Trophoblast cell (in vitro differentiated cells and primary cell): Measurements from ENCODE around the gene RAMACL. TPM values are rescaled to one million over a fixed set of nuclear protein-coding genes. Genes with fewer than 3 reads are reported as not detected.
"Not testable (repeated sequence)": the region's sequence is repeated elsewhere in the genome, so short reads cannot be mapped to it uniquely, and the experiment has no call there.

Experiments used
- DNase-seq, 2 donors: peaks; one replicate each; pipeline ENCODE4 v3.0.0-alpha.2; 2016
- H2AFZ ChIP-seq: 2 replicates; pipeline ENCODE4 v1.6.1; 2013; ENCODE audit warnings: low read length, moderate library complexity, mild to moderate bottlenecking; ENCODE audit not compliant: insufficient read depth, poor library complexity
- H2AK5ac ChIP-seq: 2 replicates; pipeline ENCODE4 v1.6.1; 2013; ENCODE audit warnings: mild to moderate bottlenecking, low read length
- H2BK120ac ChIP-seq: 2 replicates; pipeline ENCODE4 v1.6.1; 2013; ENCODE audit warnings: low read length, mild to moderate bottlenecking, moderate library complexity; ENCODE audit not compliant: insufficient read depth, poor library complexity
- H2BK12ac ChIP-seq: 2 replicates; pipeline ENCODE4 v1.6.1; 2013; ENCODE audit warnings: mild to moderate bottlenecking, low read length, moderate library complexity
- H2BK5ac ChIP-seq: 2 replicates; pipeline ENCODE4 v1.6.1; 2013; ENCODE audit warnings: low read length, low read depth, moderate library complexity, mild to moderate bottlenecking; ENCODE audit not compliant: poor library complexity
- H3K14ac ChIP-seq: 2 replicates; pipeline ENCODE4 v1.6.1; 2013; ENCODE audit warnings: mild to moderate bottlenecking, low read length
- H3K18ac ChIP-seq: 2 replicates; pipeline ENCODE4 v1.6.1; 2013; ENCODE audit warnings: mild to moderate bottlenecking, low read length
- H3K23ac ChIP-seq: 2 replicates; pipeline ENCODE4 v1.6.1; 2013; ENCODE audit warnings: low read length
- H3K27ac ChIP-seq: 2 replicates; pipeline ENCODE4 v1.5.1; 2013; ENCODE audit warnings: low read depth, mild to moderate bottlenecking, inconsistent platforms, low read length, moderate library complexity
- H3K27me3 ChIP-seq: 2 replicates; pipeline ENCODE4 v1.6.1; 2013; ENCODE audit warnings: inconsistent platforms, mild to moderate bottlenecking, low read length, moderate library complexity; ENCODE audit not compliant: insufficient read depth
- H3K36me3 ChIP-seq, 2 experiments: 1 replicate in 1 of 2; 2 replicates in 1 of 2; pipeline ENCODE4 v1.6.1; 2013; ENCODE audit warnings: low read length in 2 of 2, mild to moderate bottlenecking in 2 of 2, moderate library complexity in 1 of 2; ENCODE audit not compliant: insufficient read depth in 2 of 2, control insufficient read depth in 1 of 2
- H3K4ac ChIP-seq: 2 replicates; pipeline ENCODE4 v1.6.1; 2013; ENCODE audit warnings: low read depth, mild to moderate bottlenecking, low read length, moderate library complexity
- H3K4me1 ChIP-seq, 2 experiments: 1 replicate in 1 of 2; 2 replicates in 1 of 2; pipeline ENCODE4 v1.6.1; 2013; ENCODE audit warnings: low read length in 2 of 2, mild to moderate bottlenecking in 2 of 2, moderate library complexity in 1 of 2; ENCODE audit not compliant: insufficient read depth in 2 of 2, control insufficient read depth in 1 of 2
- H3K4me2 ChIP-seq: 2 replicates; pipeline ENCODE4 v1.6.1; 2013; ENCODE audit warnings: inconsistent platforms, mild to moderate bottlenecking, low read length, moderate library complexity
- H3K4me3 ChIP-seq: 2 replicates; pipeline ENCODE4 v1.5.1; 2013; ENCODE audit warnings: mild to moderate bottlenecking, low read depth, low read length, inconsistent platforms
- H3K79me1 ChIP-seq: one replicate; pipeline ENCODE4 v1.6.1; 2013; ENCODE audit warnings: low read length
- H3K79me2 ChIP-seq: 2 replicates; pipeline ENCODE4 v1.6.1; 2013; ENCODE audit warnings: low read length, mild to moderate bottlenecking; ENCODE audit not compliant: control insufficient read depth, insufficient read depth, poor library complexity
- H3K9ac ChIP-seq: 2 replicates; pipeline ENCODE4 v1.6.1; 2013; ENCODE audit warnings: mild to moderate bottlenecking, low read length
- H3K9me3 ChIP-seq: 2 replicates; pipeline ENCODE4 v1.6.1; 2013; ENCODE audit warnings: low read depth, mild to moderate bottlenecking, control low read depth, inconsistent platforms, low read length; ENCODE audit not compliant: insufficient read depth
- H4K12ac ChIP-seq: 2 replicates; pipeline ENCODE4 v1.6.1; 2013; ENCODE audit warnings: low read depth, mild to moderate bottlenecking, low read length, moderate library complexity
- H4K8ac ChIP-seq: 2 replicates; pipeline ENCODE4 v1.6.1; 2013; ENCODE audit warnings: low read depth, mild to moderate bottlenecking, low read length, moderate library complexity
- H4K91ac ChIP-seq: one replicate; pipeline ENCODE4 v1.6.1; 2013; ENCODE audit warnings: low read depth, mild to moderate bottlenecking, low read length, moderate library complexity
- WGBS: extraction: QIAGEN DNeasy Blood & Tissue Kit; methylation state at CpG from one replicate; pipeline ENCODE4 v1.1.7; 2013; ENCODE audit warnings: missing lambda C conversion rate; ENCODE audit not compliant: insufficient read length, insufficient coverage; ENCODE audit errors: extremely low coverage; 5-methylcytosine and 5-hydroxymethylcytosine counted together
- polyA plus RNA-seq: library from polyadenylated mRNA; stranded (reverse); fragments of 200-250 nt; gene quantifications from 2 replicates; pipeline ENCODE4 v1.2.3, GENCODE V29; 2013

The RAMACL gene
- 0.25 and 0.26 TPM in 2 replicates for polyA plus RNA-seq

DNA sequence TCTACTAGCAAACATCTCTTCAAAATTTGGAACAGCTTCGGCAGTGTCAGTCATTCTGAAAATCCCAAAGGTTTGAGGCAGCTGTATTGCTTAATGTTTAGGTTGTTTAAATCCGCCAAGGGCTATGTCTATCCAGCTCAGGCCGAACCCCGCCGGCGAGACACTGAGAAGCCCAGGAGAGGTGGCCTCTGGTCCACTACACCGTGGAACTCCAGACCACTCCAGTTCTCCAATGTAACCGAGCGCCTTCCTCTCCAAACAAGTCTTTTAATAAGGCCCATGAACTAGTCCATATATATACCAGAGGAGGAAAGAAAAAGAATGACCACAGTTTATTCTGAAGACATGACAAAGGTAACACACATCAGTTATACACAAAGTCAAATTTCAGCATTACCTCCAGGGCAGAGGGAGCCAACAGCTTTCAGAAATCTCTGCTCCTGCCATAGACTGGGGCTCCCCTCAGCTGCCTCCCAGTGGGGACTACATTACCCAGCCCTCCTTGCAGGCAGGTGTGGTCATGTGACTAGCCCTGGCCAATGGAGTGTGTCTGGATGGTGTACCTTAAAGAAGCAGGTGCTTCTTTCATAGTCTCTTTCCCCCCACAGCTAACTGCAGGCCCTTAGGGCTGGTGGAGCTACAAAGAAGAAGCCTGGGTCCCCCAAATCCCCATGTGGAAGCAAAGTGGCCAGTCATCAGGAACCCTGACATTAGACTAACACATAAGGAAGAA, at the start of gene RAMACL:
TSS of gene RAMACL (minus strand) at position 255 of the 733 bp plus-strand sequence. CDS start at position 54, 201 bp downstream.
- Histone ChIP-seq H3K27ac (no peak within 1 kb of the TSS), H4K12ac (no peak within 1 kb of the TSS), H2AFZ (no peak within 1 kb of the TSS), H4K91ac (no peak within 1 kb of the TSS), H3K36me3 (no peaks in the 10 kb centered on the region), H3K4me3 (no peak within 1 kb of the TSS), H2AK5ac (no peak within 1 kb of the TSS), H2BK5ac (no peak within 1 kb of the TSS), H4K8ac (no peak within 1 kb of the TSS), H3K9me3 (no peaks in the 10 kb centered on the region), H3K27me3 (no peaks in the 10 kb centered on the region), H3K4me1 (peaks cover 0 to 11% of the 10 kb centered on the region in 2 experiments), H3K4ac (no peak within 1 kb of the TSS), H3K79me1 (no peaks in the 10 kb centered on the region), H3K9ac (no peak within 1 kb of the TSS), H3K79me2 (no peaks in the 10 kb centered on the region), H2BK120ac (no peak within 1 kb of the TSS), H3K18ac (no peak within 1 kb of the TSS), H3K4me2 (no peak within 1 kb of the TSS), H3K14ac (no peak within 1 kb of the TSS), H3K23ac (no peak within 1 kb of the TSS), H2BK12ac (no peak within 1 kb of the TSS)
- WGBS: no CpG with 5 or more reads among the region's 9 CpGs
- peak in 1 of 2 donors; percentile 42 for DNase-seq

DNA sequence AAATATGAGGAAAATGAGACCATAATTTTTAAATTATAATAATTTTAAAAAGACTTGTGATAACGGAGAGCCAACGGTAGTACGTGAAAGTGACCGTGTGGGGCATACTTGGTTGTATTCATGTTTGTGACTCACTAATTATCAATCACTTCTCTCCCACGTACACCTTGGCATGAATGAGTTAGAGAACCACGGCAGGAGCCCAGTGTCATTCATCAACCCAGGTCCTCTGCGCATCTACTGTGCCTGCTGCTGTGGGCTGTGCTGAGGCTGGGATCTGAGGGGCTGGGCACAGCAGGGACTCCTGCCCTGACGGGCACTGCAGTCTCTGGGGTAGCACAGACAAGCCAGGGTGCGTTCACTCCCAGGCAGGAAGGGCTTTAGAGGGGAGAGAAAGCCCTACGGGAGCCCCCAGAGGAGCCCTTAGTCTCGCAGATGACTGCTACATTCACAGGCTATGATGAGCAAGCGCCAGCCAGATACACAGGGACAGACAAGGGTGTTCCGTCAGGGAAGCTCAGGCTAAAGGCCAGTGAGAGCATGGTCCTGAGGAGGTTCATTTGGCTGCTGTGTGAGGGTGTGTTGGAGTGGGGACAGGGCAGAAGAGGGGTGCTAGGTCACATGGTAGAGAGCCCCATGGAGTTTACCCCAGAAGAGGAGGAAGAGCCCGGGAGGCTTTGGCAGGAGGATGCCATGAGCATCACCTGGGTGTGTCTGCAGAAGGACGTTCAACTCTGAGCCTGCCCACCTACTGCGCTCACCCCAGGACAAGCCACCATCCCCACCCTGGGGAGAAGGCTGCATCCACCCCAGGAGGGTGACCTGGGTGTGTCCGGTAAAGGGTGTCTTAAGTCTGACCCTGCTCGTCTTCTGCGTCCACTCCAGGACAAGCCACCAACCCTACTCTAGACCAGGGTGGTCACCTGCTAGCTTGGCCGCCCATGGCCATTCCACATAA, 48.8 kb upstream of the RAMACL start:
- Histone ChIP-seq H3K9me3 (peaks cover 3% of the 10 kb centered on the region), H3K14ac (no peak overlapping the region), H3K79me1 (no peaks in the 10 kb centered on the region), H2BK120ac (no peak overlapping the region), H3K36me3 (no peaks in the 10 kb centered on the region), H4K12ac (no peak overlapping the region), H3K4ac (no peak overlapping the region), H2BK5ac (no peak overlapping the region), H3K4me1 (no peaks in the 10 kb centered on the region), H3K27ac (no peak overlapping the region), H3K79me2 (no peaks in the 10 kb centered on the region), H3K27me3 (no peaks in the 10 kb centered on the region), H3K4me3 (no peak overlapping the region), H3K4me2 (no peak overlapping the region), H4K8ac (no peak overlapping the region), H3K23ac (no peak overlapping the region), H2AFZ (no peak overlapping the region), H3K18ac (no peak overlapping the region), H3K9ac (no peak overlapping the region), H2BK12ac (no peak overlapping the region), H4K91ac (no peak overlapping the region), H2AK5ac (no peak overlapping the region)
- WGBS: no CpG with 5 or more reads among the region's 20 CpGs
- DNase-seq: no peak

DNA sequence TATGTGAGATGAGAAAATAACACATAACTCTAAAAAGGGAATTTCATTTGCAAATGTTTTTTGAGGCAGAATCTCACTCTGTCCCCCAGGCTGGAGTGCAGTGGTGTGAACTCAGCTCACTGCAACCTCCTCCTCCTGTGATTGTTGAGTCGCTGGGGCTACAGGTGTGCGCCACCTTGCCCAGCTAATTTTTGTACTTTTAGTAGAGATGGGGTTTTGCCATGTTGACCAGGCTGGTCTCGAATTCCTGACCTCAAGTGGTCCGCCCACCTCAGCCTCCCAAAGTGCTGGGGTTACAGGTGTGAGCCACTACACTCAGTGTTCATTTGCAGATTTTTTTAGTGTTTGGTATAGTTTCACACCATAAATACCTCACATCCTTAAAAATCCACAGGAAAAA, 48.1 kb upstream of the RAMACL start:
- not testable (repeated sequence) for DNase-seq, H2BK120ac ChIP-seq, H3K18ac ChIP-seq, H3K36me3 ChIP-seq, H3K79me1 ChIP-seq, H3K4me3 ChIP-seq, H3K4me1 ChIP-seq, H3K23ac ChIP-seq, H3K79me2 ChIP-seq, H3K4me2 ChIP-seq, H4K8ac ChIP-seq, H2BK5ac ChIP-seq, H3K14ac ChIP-seq, H3K4ac ChIP-seq, H2AK5ac ChIP-seq, H4K12ac ChIP-seq, H2BK12ac ChIP-seq, H3K9me3 ChIP-seq, H3K27me3 ChIP-seq, H4K91ac ChIP-seq, H2AFZ ChIP-seq, H3K9ac ChIP-seq, H3K27ac ChIP-seq
- WGBS: no CpG with 5 or more reads among the region's 4 CpGs

DNA sequence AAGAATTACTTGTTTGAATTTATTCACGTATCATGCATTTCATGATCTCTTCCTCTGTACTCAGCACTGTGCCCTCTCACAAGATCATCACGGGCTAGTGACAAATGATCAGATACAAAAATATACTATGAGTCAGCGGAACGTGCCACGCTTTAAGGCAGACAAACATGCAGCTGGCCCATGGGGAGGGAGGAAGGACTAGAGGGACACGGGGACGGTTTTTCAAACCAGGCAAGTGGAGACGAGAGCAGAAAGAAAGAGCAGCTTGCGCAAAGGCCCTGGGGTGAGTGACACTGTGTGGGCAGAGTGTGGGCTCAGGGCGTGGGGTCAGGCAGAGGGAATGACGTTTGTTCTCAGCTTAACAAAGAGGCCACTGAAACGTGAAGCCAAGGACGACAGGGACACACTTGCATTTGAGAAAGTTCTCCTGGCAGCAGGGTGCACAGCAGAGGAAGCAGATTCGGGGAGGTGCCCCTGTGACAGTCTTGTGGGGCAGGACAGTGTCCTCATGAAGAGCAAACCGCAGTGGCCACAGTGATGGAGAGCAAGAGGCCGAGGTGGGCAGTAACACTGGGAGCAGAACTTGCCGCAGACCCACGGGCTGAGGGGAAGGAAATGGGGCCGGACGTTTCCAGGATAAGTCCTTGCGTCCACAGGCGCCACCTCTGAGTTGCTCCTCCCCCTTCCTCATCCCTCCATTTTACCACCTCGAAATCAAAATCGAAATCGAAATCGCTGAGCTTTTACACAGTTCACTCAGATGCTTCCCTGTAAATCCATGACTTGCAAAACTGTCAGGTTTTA, 47.5 kb upstream of the RAMACL start:
- WGBS: 100% methylated on average over 4 of the region's 26 CpGs
- Histone ChIP-seq H3K4me2 (no peak overlapping the region), H3K27ac (no peak overlapping the region), H4K91ac (no peak overlapping the region), H2BK120ac (no peak overlapping the region), H2BK5ac (no peak overlapping the region), H3K36me3 (no peaks in the 10 kb centered on the region), H3K27me3 (peaks cover 2% of the 10 kb centered on the region), H4K12ac (no peak overlapping the region), H2AFZ (no peak overlapping the region), H3K23ac (no peak overlapping the region), H4K8ac (no peak overlapping the region), H3K79me2 (no peaks in the 10 kb centered on the region), H3K4me3 (no peak overlapping the region), H3K4ac (no peak overlapping the region), H3K79me1 (no peaks in the 10 kb centered on the region), H3K9me3 (peaks cover 3% of the 10 kb centered on the region), H3K18ac (no peak overlapping the region), H3K4me1 (peaks cover 0 to 2% of the 10 kb centered on the region in 2 experiments), H3K9ac (no peak overlapping the region), H2AK5ac (no peak overlapping the region), H2BK12ac (no peak overlapping the region), H3K14ac (no peak overlapping the region)
- peak; percentile 19 to 54 for DNase-seq
